Measurements from ENCODE around the gene GPC6. TPM values are rescaled to one million over a fixed set of nuclear protein-coding genes. Genes with fewer than 3 reads are reported as not detected.

The GPC6 gene
- total and polyA plus RNA-seq, 4 donors = 5.9 to 29.1 (median 18.2) TPM

- 89% methylated on average over 4 of the region's 4 CpGs for WGBS
Measured at GRCh38 chr13:93283255-93283654, 56.6 kb downstream of the GPC6 start.

More at GRCh38 chr13:93283255-93283654, 56.6 kb downstream of the GPC6 start:
- H3K9me3 ChIP-seq (ENCODE audit: control insufficient read depth in 4 of 4, low read length in 3 of 4) = no peaks in the 10 kb centered on the region
- no peak for DNase-seq (ENCODE audit: low spot score)
- no peak overlapping the region for H3K27ac ChIP-seq (ENCODE audit: low read depth in 1 of 2, low read length in 2 of 2)
- H3K4me1 ChIP-seq (ENCODE audit: control insufficient read depth in 4 of 4, insufficient read depth in 4 of 4, low read length in 3 of 4) = peaks cover 0 to 6% (median 2%) of the 10 kb centered on the region in 4 donors
- H3K9ac ChIP-seq (ENCODE audit: low read depth in 1 of 2, low read length in 2 of 2) = no peak overlapping the region
- TF ChIP-seq FOXA1 (IDR thresholded peaks at IDR 0.05) = no peak
- no peak for TF ChIP-seq RAD21 (IDR thresholded peaks at IDR 0.05)
- TF ChIP-seq TAF1 (conservative IDR thresholded peaks at IDR 0.05) = no peak
- no peak for TF ChIP-seq YY1 (IDR thresholded peaks at IDR 0.05)
- no peak for TF ChIP-seq MAX (IDR thresholded peaks at IDR 0.05)
- TF ChIP-seq HNF4A (conservative IDR thresholded peaks at IDR 0.05) = no peak
- TF ChIP-seq EGR1 (IDR thresholded peaks at IDR 0.05; ENCODE audit: low read depth in 2 of 2) = no peak
- no peak for TF ChIP-seq HNF4G (IDR thresholded peaks at IDR 0.05)
- TF ChIP-seq GABPA (IDR thresholded peaks at IDR 0.05 in 1 of 2, conservative IDR thresholded peaks at IDR 0.05 in 1 of 2) = no peak
- TF ChIP-seq REST (IDR thresholded peaks at IDR 0.05) = no peak
- TF ChIP-seq ZBTB33 (IDR thresholded peaks at IDR 0.05) = no peak
- no peak for TF ChIP-seq ATF3 (IDR thresholded peaks at IDR 0.05)
- TF ChIP-seq FOXA2 (IDR thresholded peaks at IDR 0.05) = no peak
- no peak for TF ChIP-seq CTCF (IDR thresholded peaks at IDR 0.05; ENCODE audit: low read depth, low read length, missing input control)
- TF ChIP-seq JUND (IDR thresholded peaks at IDR 0.05) = no peak
- TF ChIP-seq SP1 (IDR thresholded peaks at IDR 0.05) = no peak
- no peak overlapping the region for H3K4me3 ChIP-seq (ENCODE audit: low read depth in 1 of 3, low read length in 3 of 3)
- no peaks in the 10 kb centered on the region for H3K36me3 ChIP-seq (ENCODE audit: control insufficient read depth in 4 of 4, insufficient read depth in 3 of 4, low read depth in 1 of 4, low read length in 3 of 4)
- H3K27me3 ChIP-seq (ENCODE audit: control insufficient read depth in 4 of 4, insufficient read depth in 4 of 4, low read length in 3 of 4) = no peaks in the 10 kb centered on the region

Measured in liver (tissue), 9 donors.